GM21390 (cell line): ENCODE data around the gene CYREN.

Experiments used
- ATAC-seq: cut with Tn5 transposase; IDR thresholded peaks from one replicate; pipeline ENCODE4 v1.9.1; 2021; ENCODE audit not compliant: unreplicated experiment

The CYREN gene

DNA sequence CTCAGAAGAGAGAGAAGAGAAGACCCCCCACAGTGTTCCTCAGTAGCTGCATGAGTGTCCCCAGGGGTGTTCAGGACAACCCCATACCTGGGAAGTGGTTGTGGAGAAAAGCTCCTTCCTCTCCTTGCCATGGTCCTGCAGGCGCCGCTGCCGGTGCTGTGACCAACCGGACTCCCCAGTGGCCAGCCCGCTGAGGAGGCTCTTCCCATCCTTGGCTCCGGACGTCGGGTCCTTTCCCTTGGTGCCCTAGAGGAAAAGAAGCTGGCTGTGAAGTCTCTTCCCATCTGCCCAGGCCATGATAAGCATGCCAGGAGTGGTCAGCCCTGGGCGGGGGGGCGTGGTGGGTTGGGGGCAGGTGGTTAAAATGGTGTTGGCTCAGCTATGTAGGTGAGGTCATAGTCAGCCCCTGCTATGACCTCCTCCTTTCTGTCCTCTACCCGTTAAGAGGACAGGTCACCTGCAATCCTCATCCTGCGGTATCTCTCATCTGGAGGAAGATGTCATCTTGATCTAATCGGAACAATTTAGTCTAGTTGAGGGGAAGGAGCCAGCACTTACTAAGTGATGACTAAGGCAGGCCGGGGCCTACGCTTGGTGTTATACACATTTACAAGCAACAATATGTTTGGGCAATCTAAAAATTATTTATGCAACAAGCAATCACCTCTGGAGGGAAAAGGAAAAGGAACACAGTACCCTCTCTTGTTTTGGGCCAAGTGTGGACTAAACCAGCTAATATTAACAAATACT is 27.6 kb upstream of the CYREN start:
- no peak for ATAC-seq

DNA sequence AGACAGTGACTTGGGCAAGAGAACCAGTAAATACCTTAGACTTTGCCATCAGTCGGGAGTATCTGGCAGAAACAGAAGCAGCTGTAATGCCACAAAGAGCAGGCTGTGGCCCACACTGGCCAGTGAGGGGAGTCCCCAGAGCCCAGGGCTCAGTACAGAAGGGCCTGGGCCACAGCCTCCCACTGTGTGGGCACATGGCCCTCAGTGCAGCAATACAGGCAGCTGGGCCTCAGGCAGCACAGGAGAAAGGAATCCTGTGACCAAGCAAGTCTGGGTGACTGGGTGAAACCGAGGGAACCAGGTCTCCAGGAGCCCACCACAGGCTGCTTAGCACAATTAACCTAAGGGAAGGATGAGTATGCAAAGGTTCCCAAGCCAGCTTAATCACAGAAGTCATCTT is 26.8 kb upstream of the CYREN start:
- no peak for ATAC-seq

DNA sequence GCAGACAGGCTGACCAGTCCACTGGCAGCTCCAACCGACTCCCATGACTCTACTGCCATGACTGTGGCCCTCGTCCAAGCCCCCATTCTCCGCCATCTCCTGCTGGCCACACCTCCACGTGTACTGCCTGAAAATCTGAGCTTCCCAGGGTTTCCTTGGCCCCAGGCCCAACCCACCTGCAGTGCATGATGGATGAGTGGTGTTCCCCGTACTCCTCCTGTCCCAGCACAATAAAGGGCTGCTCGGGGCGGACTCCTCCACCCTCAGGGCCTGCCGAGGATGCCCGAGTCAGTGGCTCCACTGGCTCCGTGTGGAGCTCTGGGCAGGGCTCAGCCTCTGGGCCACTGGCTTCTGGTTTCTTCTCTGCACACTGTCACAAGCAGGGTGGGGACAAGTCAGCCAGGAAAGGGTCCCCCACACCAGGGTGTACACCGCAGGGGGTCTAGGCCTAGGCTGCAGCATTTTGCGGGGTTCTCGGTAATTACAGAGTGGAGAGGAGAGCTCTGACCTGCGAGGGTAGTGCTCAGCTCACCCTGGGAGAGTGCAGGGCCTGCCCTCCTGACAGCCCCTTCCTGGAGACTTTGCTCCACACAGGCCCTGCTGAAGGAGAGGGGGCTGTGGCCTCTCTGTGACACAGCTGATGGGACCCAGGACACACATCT is 25.6 kb upstream of the CYREN start:
- ATAC-seq, result no peak

DNA sequence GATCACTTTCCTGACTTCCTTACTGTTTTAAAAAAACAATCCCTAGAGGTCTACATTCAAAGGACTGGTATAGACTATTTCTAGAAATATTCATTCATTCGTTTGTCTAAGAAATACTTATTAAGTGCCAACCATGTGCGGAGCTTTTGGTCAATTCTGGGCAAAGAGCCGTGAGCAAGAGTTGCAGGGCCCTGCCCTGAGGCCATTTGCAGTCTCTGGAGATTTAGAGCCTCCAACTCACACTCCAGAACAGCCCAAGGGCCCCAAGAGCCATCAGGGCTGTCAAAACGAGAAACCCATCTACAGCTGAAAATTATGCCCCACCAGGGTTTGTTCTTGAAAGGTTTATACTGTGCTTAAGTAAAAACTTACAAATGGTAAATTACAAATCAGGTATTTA is 24.6 kb upstream of the CYREN start:
- ATAC-seq, result no peak

DNA sequence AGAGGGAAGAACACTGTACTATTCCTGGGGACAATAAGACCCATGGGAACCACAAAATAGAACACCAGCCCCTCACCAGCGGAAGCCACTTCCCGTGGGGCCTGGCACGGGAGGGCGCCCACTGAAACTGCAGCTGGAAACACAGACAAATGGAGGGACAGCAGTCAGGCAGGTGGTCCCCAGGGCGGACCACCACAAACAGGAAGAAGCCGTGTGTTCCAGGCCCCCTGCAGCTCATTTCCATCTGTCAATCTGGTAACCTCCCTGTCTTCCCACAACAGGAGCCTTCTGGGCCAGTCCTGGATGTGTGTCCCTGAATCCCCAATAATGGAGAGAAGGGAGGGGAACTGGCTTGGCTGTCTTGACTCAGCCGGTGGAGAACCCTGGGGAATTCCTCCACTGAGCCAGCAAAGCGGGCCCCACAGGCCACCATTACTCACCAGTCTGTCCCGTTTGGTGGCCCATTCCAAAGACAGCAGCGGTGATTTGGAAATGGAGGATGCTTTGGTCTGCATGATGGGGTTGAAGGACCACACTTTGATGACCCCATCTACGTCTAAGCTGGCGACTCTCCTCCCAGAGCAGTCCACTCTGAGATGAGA is 24.1 kb upstream of the CYREN start:
- no peak for ATAC-seq

DNA sequence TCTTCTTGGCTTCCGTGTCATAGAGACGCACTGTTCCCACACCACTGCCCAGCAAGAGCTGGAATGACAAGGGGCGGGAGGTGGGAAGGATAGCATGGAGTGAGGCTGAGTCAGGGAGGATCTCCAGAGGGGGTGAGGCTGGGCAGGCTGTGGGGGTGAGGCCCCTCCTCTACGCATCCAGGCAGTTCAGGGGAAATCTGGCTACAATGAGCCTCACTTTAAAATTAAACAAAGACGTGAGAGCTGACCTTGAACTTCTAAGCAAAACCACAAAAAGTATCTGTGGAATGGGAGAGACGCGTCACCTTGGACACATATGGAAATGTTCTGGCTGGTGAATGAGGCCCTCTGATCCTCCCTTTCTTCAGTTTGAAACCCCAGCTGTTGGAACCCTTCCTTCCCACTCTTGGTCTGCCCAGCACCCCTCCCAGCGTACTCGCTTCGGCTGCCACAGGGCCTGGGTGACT is 23.1 kb upstream of the CYREN start:
- ATAC-seq, result no peak

DNA sequence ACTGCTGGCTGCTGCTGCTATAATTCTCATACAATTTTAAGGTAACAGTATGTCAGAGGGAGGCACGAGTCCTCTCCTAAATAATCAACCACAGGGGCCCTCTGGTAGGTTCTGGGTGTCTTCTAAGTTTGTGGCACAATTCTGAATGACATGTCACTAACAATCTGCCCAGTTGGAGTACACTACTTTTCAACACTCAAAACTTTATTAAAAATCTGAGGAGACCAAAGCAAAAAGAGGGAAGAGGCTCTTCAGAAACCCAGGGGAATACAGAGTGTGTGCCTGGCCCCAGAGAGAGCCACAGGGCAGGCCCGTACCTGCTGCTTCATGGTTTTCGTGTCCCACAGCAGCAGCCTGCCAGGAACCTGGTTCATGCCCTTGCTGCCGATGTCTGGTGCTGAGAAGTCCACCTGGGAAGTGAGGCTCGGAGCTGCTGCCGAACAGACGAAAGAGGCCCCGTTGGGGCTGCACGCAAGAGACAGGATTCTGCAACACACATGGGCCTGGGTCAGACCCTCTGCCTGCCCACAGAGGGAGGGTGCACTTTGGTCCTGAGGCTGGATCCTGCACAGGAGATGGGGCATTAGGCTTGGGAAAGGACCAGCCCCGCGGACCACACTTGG is 22.5 kb upstream of the CYREN start:
- no peak for ATAC-seq

DNA sequence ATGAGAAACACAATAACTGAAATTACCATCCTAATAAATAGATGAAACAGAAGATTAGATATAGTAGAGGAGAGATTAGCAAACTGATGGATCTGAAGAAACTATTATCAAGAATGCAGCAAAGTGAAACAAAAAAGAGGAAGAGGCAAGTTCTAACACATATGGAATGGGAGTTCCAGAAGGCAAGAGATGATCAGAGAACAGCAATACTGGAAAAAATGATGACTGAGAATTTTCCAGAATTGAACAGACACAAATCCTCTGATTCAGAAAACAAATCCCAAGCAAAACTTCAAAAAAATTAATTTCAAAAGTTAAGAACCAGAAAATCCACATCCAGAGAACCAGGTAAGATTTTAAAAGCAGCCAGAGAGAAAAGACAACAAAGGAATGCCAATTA is 20.2 kb upstream of the CYREN start:
- no peak for ATAC-seq

DNA sequence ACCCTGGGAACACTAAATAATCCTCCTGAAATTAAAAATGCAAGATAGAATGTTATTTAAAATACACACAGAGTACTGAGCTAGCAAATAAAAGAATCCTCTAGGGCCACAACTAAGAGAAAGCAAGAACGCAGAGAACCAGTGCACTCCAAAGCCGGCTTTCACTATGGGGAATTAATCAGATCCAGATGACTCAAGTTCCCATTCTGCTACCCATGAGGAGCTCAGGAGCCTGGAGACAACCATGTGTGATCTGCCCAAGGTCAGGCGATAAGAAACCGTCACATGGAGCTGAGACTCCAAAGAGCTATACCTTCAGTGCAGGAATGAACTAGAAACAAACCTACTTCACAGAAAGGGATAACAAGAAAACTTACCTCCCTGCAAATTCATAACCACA is 19.5 kb upstream of the CYREN start:
- ATAC-seq, result no peak

DNA sequence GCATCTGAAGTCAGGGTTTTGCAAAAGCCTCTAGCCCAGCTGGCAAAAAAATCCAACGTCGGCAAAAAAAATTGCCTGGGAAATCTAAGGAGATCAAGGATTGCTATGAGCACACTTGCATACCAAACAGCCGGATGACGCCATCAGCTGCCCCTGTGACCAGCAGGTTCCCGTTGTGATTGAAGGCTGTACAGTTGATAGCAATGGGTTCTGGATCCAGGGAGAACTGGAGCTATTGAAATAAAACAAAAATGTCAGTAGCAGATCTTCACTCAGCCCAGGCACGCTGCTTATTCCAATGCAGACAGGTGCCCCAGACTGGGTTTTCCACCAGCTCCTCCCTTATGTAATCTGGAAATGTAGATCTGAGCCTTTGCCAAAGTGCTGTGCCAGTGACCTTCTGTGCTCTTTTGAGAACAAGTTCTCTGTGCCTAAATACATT is 18.7 kb upstream of the CYREN start:
- ATAC-seq, result no peak

DNA sequence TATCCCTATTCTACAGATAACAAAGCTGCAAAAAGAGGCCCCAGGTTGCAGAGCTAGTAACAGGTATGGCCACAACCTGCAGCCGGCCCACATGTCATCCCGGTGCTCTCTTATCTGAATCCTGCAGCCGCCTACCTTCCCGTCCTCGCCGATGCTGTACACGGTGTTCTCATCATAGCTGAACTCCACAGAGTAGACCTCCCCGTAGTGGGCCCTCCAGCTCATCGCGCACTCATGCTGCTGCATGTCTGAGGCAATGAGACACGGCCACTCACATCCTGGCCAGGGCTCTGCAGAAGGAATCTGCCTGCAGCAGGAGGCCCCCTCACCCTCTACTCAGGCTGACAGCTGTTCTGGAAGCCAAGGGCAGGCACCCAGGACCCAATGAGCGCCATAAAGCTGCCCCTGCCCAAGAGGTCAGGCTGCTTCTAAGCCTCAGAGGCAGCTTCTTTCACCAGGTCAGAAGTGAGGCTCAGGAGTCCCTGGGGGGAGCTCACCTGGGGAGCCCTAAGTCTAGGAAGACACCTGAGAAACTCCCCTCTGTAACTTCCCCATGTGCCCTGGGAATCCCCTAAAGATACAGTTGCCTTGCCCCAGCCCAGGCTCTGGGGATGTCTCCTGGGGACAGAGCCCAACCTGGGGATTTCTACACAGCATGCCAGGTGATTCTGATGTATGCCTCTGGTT is 17.9 kb upstream of the CYREN start:
- peak; percentile 32 for ATAC-seq

DNA sequence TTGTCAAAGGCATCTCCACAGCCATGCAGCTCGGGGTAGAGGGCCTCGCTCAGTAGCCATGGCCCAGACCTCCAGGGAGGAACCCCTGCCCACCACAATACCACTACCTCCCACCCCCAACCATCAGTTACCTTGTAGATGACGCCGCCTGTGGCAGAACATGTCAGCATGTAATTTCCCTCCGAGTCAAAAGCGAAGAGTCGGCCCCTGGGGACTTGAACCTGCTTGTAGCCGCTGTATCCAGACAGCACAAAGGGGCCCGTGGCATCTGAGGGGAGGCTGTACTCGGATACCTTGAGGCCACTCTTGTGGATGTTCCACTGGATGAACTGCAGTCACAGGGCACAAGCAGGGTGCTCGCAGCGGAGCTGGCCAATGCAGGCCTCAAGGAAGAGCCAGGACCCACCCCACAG is 16.3 kb upstream of the CYREN start:
- ATAC-seq, result peak; percentile 68

DNA sequence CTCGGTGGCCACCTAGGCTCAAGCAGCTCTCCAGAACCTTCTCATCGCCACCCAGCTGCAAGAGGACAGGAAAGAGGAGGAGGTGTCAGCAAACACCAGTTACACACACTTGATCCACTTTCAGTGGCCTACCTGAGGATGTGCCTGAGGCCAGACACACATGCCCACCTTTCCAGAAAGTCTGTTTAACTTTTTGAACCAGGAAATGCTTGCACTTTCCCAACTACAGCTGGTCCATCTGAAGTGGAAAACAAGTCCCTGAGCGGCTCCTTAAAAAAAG is 15.7 kb upstream of the CYREN start:
- ATAC-seq, result no peak

DNA sequence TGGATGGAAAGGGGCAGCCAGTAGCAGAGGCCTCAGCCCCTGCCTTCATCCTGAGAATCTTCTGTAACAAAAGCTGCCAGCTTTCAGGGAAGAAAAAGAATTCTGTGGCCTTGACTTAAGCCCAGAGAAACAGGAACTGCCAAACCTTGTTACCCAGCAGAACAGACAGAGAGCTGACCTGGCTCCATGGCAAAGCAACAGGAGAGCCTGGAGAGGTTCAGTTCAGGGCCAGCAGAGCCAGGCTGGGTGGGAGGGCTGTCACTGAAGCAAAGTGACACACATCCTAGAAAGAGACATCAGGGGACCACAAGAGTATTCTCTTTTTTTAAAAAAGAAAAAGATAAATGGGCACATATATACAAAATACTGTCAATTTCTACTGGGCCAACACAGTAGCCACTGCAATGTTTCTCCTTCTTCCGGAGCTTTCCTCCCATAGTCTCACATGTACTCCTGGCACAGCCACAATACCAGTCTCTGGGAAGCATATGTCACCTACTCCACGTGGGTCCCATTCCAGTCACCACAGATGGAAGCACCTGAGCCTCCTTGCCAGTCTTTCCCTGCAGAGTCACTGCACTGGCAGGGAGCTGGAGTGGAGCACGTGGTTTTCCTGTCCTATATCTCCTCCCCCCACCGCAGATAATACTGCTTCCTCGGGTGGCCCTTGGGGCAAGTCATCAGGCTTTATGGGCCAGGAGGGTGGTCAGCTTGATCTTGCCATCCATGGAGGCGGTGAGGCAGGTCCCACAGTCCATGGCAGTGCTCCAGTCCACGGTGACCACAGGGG is 15.2 kb upstream of the CYREN start:
- no peak for ATAC-seq

DNA sequence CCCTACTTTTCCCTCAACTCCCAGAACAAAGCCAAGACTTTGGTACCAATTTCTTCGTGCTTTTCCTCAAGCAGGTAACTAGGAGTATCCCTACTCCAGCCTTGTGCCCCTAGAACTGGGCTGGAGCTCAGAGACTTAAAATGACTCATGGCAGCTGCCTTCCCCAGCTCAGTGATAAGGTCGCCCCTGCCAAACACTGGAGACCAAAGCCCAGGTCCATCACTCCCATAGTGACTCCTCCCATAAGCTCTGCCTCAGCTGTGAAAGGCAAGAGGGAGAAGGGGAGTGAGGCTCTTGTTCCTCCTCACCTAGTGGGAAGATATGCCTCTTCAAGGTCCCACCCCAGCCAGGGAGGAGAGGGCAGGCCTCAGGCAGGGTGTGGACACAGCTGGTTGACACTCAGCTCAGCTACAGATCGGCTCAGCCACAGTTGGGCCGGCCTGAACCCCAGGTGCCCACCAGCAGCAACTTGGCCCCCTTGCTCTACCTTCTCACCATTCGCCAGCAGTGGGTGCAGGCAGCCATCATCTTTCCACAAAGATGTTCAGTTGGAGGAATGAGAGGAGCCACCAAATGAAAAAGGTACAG is 13.8 kb upstream of the CYREN start:
- ATAC-seq, result no peak

DNA sequence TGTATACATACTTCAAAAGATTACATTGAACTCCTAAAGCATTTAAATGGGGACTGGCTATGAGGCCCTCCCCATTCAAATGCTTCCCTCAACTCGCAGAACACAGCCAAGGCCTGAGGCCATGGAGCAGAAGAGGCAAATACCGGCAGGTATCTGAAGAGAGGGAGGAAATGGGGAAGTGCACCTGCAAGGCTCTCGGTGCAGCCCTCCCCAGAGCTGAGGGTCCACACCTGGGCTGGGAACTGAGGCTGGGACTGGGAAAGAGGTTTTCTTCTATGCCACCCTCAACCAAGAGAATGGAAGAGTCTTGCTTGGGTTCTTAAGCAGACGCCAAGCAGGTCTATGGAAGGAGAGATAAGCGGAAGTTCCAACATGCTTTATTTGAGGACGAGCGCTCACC is 13.0 kb upstream of the CYREN start:
- ATAC-seq, result no peak

DNA sequence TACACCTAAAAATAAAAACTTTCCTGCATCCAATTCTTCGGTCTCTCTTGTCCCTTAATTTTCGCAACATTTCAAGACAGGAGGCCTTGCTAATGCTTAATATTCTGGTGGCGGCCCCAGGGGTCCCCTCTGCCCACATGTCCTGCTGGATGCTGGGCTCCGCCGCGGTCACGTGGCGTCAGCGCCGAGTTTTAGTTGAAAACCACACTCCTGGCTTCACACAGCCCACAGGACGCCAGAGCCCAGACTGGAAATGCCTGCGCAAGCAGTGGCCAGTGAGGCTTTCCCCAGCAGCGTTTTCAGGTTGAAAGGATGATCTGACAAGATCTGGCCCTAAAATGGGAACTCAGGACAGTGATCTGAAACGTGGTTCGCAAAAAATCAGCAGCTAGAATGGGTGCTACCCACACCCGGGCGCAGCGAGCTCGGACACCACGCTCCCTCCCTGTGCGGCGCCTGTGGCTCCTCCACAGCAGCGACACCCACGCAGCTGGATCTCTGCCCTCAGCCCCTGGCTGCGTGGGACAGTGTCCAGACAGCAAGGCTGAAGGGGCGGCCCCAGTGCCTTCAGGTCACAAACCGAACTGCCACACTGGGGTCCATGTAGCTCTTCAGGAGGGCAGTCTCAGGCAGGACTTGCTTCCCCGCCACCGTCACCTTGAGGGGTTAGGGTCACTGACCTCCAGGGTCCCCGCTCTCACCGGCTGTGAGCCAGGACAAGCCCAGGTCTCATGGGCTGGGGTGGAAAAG is 11.6 kb upstream of the CYREN start:
- ATAC-seq, result no peak

DNA sequence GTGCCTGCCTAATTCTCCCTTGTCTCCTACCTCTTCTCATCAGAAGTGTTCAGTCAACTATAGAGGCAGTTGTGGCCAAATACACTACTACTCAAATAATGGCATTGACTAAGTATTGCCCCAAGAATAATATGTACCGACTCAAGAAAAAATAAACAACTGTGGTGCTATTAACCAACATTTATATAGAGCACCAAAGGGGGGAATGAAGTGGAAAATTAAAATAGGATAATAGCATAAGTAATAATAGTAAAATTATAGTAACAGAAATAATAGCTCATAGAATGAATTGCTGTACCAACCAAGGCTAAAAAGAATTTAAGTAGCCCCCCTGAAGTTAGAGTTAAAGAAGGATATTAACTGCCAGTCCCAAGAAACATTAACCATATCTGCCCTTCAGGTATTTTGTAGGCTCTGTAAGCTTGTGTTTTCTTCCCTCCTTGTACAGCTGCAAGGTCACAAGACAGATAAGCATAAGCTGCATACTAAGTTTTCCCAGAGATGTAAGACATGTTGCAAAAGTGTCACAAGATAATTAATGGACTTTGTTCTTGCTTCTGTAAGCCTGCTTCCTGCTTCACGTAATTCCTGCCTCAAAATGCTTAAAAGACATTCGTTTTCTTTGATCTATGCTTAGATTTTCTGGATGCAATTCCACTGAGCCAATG is 10.9 kb upstream of the CYREN start:
- ATAC-seq, result no peak

DNA sequence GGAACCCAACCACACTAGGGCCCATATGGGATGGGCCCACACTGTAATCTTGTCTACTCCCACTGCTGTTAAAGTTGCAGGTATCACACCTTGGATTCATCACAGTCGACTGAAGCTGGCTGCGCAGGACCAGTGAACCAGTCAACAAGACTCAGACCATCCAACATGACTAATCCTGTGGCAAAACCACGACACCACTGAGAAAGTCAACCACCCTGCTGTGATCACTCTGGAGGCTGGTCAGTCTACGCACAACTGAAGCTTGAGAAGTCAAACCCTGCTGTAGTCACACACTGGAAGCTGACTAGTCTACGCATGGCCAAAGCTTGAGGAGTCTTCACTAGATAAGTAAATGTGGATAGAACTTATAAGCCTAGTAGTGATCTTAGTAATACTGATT is 9.6 kb upstream of the CYREN start:
- no peak for ATAC-seq
